Body of pancreas (tissue), 4 donors: ENCODE measurements around the gene PRSS53. TPM values are rescaled to one million over a fixed set of nuclear protein-coding genes. Genes with fewer than 3 reads are reported as not detected.

Experiments used
- ATAC-seq: fragments of 150-250 bp; one replicate; pipeline ENCODE4 v1.9.1; 2016
- DNase-seq, 4 donors: peaks; one replicate each; pipeline ENCODE4 v3.0.0-alpha.2; 2019
- H3K27ac ChIP-seq, 4 donors: fragments of 200-600 bp; sonication (generic); 1 replicate in 3 of 4; 2 replicates in 1 of 4; pipeline versions ENCODE4 v1.5.1 to v1.6.1; 2016 to 2019; ENCODE audit warnings: mild to moderate bottlenecking in 1 of 4, mixed read lengths in 1 of 4, moderate library complexity in 1 of 4
- H3K27me3 ChIP-seq, 2 donors: fragments of 200-600 bp; sonication (generic); one replicate each; pipeline ENCODE4 v1.6.0; 2016; ENCODE audit warnings: mild to moderate bottlenecking in 1 of 2
- H3K36me3 ChIP-seq, 2 donors: fragments of 200-600 bp; sonication (generic); replicated peaks in 1 of 2; 2 replicates each; pipeline ENCODE4 v1.5.1; 2016; ENCODE audit warnings: low read depth in 2 of 2; ENCODE audit not compliant: insufficient read depth in 1 of 2
- H3K4me1 ChIP-seq: fragments of 200-600 bp; sonication (generic); one replicate; pipeline ENCODE4 v1.6.0; 2016
- H3K4me3 ChIP-seq, 2 donors: fragments of 200-600 bp; sonication (generic); 1 replicate in 1 of 2; 2 replicates in 1 of 2; pipeline ENCODE4 v1.5.1; 2016 to 2019
- H3K9me3 ChIP-seq, 3 donors: fragments of 200-600 bp; sonication (generic); 1 replicate in 2 of 3; 2 replicates in 1 of 3; pipeline ENCODE4 v1.5.1; 2016
- POLR2A ChIP-seq, 3 donors: fragments of 450-650 bp; IDR thresholded peaks; one replicate each; pipeline ENCODE4 v1.6.1; 2016; ENCODE audit warnings: antibody characterized with exemption in 3 of 3, mild to moderate bottlenecking in 2 of 3
- WGBS, 2 donors: methylation state at CpG; one replicate each; pipeline ENCODE4 v1.1.5; 2017; 5-methylcytosine and 5-hydroxymethylcytosine counted together
- intact Hi-C: fragments of 100-400 bp; cut with DNase I; formaldehyde crosslinking; loops from one replicate; pipeline ENCODE4 v1.15.1; 2023
- total RNA-seq, 2 donors: library from RNA; depleted of rRNA; stranded (reverse); fragments of >200 nt; gene quantifications; one replicate each; pipeline ENCODE4 v1.1.0, GENCODE V29; 2016
- TF ChIP-seq, protein P1 (sequence below), 7 experiments: fragments of 450-650 bp in 4 of 7; fragments of 200-600 bp in 3 of 7; sonication (generic) in 3 of 7; IDR thresholded peaks; one replicate each; pipeline ENCODE4 v1.5.1; 2016 to 2019; ENCODE audit warnings: antibody characterized with exemption in 7 of 7

Gene PRSS53
- total RNA-seq, 2 donors from 2014 or later = 3.0 to 6.0 TPM

DNA sequence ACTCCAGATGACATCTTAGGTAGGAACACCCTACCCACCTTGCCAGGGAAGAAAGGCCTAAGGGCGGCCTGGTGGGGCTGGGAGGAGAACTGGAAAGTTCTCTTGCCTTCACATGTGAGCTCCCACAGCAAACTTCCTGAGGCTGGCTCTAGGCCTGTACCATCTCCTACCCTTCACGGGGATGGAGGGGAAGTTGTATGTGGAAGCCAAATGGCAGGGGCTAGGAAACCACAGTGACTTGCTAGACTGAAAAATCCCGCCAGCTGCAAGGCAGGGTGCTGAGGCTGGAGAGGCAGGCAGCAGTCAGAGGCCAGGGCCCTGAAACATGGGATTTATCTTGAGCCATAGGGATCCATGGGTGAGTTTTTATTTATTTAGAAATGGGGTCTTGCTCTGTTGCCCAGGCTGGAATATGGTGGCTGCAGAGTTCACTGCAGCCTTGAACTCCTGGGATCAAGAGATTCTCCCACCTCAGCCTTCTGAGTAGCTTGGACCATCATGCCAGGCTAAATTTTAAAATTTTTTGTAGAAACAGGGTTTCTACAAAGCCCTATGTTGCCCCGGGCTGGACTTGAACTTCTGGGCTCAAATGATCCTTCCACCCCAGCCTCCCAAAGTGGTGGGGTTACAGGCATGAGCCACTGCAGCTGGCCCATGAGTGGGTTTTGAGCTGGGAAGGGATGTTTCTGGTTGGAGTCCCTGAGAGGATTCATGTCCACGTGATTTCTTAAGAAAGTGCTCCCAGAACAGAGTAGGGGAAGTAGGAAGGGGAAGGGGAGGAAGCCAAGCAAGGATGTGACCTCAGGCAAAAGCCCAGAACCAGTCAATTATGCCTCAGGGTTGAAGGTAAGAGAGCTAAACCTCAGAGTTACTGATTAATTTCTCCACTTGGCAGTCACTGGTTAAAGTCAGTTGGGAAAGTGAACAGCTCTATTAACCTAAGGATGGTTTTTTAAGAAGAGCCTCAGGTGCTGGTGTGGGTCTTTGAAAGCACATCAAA is 24.7 kb upstream of the PRSS53 start:
- WGBS, 2 donors = 64 to 67% methylated on average over 5 of the region's 5 CpGs
- TF ChIP-seq, protein P1, sequence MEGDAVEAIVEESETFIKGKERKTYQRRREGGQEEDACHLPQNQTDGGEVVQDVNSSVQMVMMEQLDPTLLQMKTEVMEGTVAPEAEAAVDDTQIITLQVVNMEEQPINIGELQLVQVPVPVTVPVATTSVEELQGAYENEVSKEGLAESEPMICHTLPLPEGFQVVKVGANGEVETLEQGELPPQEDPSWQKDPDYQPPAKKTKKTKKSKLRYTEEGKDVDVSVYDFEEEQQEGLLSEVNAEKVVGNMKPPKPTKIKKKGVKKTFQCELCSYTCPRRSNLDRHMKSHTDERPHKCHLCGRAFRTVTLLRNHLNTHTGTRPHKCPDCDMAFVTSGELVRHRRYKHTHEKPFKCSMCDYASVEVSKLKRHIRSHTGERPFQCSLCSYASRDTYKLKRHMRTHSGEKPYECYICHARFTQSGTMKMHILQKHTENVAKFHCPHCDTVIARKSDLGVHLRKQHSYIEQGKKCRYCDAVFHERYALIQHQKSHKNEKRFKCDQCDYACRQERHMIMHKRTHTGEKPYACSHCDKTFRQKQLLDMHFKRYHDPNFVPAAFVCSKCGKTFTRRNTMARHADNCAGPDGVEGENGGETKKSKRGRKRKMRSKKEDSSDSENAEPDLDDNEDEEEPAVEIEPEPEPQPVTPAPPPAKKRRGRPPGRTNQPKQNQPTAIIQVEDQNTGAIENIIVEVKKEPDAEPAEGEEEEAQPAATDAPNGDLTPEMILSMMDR (IDR thresholded peaks at IDR 0.05) = no peak
- peak in 1 of 3 donors; percentile 20 for TF ChIP-seq POLR2A (IDR thresholded peaks at IDR 0.05)
- peaks cover 71% of the 10 kb centered on the region for H3K4me1 ChIP-seq
- H3K27ac ChIP-seq = peak overlapping the region; percentile 46 to 95 (median 66)
- H3K36me3 ChIP-seq = peaks cover 0 to 6% of the 10 kb centered on the region in 2 donors
- H3K9me3 ChIP-seq = no peaks in the 10 kb centered on the region
- intact Hi-C loops = no loop called here
- H3K4me3 ChIP-seq = no peak overlapping the region
- ATAC-seq (no peak), DNase-seq (no peak)
- no peaks in the 10 kb centered on the region for H3K27me3 ChIP-seq

DNA sequence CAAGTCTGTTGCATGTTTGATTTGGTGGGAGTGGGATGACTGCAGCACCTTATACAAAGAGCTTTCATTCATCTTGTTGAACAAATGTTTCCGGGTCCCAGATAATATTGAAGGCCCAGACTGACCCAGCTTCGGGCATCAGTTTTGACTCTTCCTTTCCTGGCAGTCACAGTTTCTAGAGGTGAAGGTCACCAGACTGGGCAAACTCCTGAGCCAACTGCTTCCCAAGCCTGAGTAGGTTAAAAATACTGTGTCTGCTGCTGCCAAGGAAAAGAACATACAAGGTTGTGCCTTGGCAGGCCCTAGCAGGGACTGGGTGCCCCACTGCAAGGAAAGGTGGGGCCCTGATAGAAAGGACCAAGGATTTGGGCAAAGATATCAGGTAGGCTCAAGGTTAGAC is 24.0 kb upstream of the PRSS53 start:
- ATAC-seq = no peak
- intact Hi-C loops = no loop called here
- Histone ChIP-seq H3K36me3 (peaks cover 0 to 6% of the 10 kb centered on the region in 2 donors), H3K9me3 (no peaks in the 10 kb centered on the region), H3K27me3 (no peaks in the 10 kb centered on the region), H3K4me1 (peaks cover 73% of the 10 kb centered on the region), H3K27ac (peak overlapping the region in 3 of 4 donors; percentile 46 to 95 (median 74)), H3K4me3 (no peak overlapping the region)
- no peak for DNase-seq
- TF ChIP-seq POLR2A (IDR thresholded peaks at IDR 0.05) = no peak
- TF ChIP-seq, protein P1 (IDR thresholded peaks at IDR 0.05) = no peak
- 38 to 40% methylated on average over 2 of the region's 2 CpGs for WGBS, 2 donors

DNA sequence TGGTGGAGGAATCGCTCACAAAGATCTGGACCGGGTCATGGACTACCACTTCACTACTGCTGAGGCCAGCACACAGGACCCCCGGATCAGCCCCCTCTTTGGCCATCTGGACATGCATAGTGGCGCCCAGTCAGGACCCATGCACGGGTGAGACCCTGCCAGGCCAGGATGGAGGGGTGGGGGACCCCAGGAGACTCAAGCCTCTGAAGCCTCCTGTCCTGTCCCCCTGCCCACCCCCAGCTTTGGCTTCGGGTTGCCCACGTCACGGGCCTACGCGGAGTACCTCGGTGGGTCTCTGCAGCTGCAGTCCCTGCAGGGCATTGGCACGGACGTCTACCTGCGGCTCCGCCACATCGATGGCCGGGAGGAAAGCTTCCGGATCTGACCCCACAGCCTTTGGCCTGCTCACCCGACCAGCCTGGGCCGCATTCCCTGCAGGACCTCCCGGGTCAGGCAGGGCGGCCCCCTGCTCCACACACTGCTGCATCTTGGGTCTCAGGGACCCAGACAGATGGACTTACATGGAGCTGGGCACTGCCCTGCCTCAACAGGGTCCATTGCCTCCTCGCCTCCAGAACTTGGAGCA is 23.2 kb upstream of the PRSS53 start:
- H3K36me3 ChIP-seq = peaks cover 0 to 6% of the 10 kb centered on the region in 2 donors
- no peak overlapping the region for H3K4me3 ChIP-seq
- intact Hi-C loops = no loop called here
- DNase-seq (no peak), ATAC-seq (no peak)
- no peaks in the 10 kb centered on the region for H3K27me3 ChIP-seq
- H3K27ac ChIP-seq = peak overlapping the region in 2 of 4 donors; percentile 74 to 95
- WGBS, 2 donors = 93 to 94% methylated on average over 20 to 23 of the region's 23 CpGs
- TF ChIP-seq, protein P1 (IDR thresholded peaks at IDR 0.05) = no peak
- no peak for TF ChIP-seq POLR2A (IDR thresholded peaks at IDR 0.05)
- no peaks in the 10 kb centered on the region for H3K9me3 ChIP-seq
- peaks cover 76% of the 10 kb centered on the region for H3K4me1 ChIP-seq

DNA sequence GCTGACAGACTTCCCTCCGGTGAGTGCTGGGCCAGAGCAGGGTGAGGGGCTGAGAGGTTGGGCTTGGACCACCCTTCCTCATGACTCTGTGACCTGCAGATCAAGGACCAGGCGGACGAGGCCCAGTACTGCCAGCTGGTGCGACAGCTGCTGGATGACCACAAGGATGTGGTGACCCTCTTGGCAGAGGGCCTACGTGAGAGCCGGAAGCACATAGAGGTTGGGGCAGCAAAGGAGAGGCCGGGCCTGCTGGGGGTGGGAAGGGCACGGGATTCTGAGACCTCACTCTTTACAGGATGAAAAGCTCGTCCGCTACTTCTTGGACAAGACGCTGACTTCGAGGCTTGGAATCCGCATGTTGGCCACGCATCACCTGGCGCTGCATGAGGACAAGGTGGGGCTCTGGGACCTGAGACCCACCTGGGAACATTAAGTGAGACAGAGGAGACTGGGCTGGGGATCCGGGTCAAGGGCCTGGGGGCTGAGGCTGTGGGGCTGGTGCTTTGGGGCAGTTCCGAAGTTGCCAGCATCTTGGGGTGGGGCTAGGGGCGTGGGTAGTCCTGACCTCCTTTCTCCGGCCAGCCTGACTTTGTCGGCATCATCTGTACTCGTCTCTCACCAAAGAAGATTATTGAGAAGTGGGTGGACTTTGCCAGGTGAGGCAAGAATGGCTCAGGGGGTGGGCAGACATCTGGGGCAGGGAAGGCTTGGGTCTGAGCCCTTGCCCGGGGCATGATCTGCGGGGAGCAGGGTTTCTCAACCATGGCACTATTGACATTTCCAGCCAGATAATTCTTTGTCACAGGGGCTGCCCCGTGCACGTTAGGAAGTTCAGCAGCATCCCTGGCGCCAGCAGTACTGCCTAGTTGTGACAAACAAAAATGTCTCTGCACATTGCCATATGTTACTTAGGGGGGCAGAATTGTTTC is 21.6 kb upstream of the PRSS53 start:
- intact Hi-C loops = no loop called here
- Histone ChIP-seq H3K9me3 (no peaks in the 10 kb centered on the region), H3K4me3 (no peak overlapping the region), H3K36me3 (peaks cover 0 to 6% of the 10 kb centered on the region in 2 donors), H3K4me1 (peaks cover 76% of the 10 kb centered on the region), H3K27ac (no peak overlapping the region), H3K27me3 (no peaks in the 10 kb centered on the region)
- WGBS, 2 donors = 89 to 93% methylated on average over 17 to 25 of the region's 26 CpGs
- no peak for ATAC-seq
- TF ChIP-seq, protein P1 (IDR thresholded peaks at IDR 0.05) = no peak
- no peak for TF ChIP-seq POLR2A (IDR thresholded peaks at IDR 0.05)
- DNase-seq = no peak
